Uterus (tissue), 4 donors: Measurements from ENCODE around the gene PAM. TPM values are rescaled to one million over a fixed set of nuclear protein-coding genes. Genes with fewer than 3 reads are reported as not detected.

Experiments
- DNase-seq, 2 donors: peaks; one replicate each; pipeline ENCODE4 v3.0.0-alpha.2; 2019 to 2020
- H3K27ac ChIP-seq, 2 donors: fragments of 200-600 bp; sonication (generic); 1 replicate in 1 of 2; 2 replicates in 1 of 2; pipeline ENCODE4 v1.5.1; 2016 to 2018
- H3K27me3 ChIP-seq, 2 donors: fragments of 200-600 bp; sonication (generic); one replicate each; pipeline ENCODE4 v1.5.1; 2018 to 2019; ENCODE audit warnings: control low read depth in 1 of 2
- H3K36me3 ChIP-seq, 2 donors: fragments of 200-600 bp; sonication (generic); one replicate each; pipeline ENCODE4 v1.5.1; 2019; ENCODE audit warnings: control low read depth in 1 of 2
- H3K4me1 ChIP-seq, 2 donors: fragments of 200-600 bp; sonication (generic); one replicate each; pipeline ENCODE4 v1.5.1; 2018 to 2019; ENCODE audit warnings: control low read depth in 1 of 2
- H3K4me3 ChIP-seq, 2 donors: fragments of 200-600 bp; sonication (generic); 1 replicate in 1 of 2; 2 replicates in 1 of 2; pipeline ENCODE4 v1.5.1; 2018 to 2019; ENCODE audit warnings: mild to moderate bottlenecking in 1 of 2
- H3K9me3 ChIP-seq, 2 donors: fragments of 200-600 bp; sonication (generic); one replicate each; pipeline ENCODE4 v1.5.1; 2019; ENCODE audit warnings: control low read depth in 1 of 2
- CTCF ChIP-seq, 4 experiments: fragments of 200-600 bp in 2 of 4; fragments of 450-650 bp in 2 of 4; sonication (generic) in 2 of 4; IDR thresholded peaks; one replicate each; pipeline ENCODE4 v1.5.1; 2016 to 2019; ENCODE audit warnings: antibody characterized with exemption in 4 of 4, mild to moderate bottlenecking in 2 of 4, moderate library complexity in 1 of 4
- POLR2A ChIP-seq, 2 donors: fragments of 450-650 bp; IDR thresholded peaks; one replicate each; pipeline ENCODE4 v1.6.1; 2016; ENCODE audit warnings: antibody characterized with exemption in 2 of 2, mild to moderate bottlenecking in 1 of 2, moderate library complexity in 1 of 2
- intact Hi-C: fragments of 100-400 bp; cut with DNase I; formaldehyde crosslinking; loops from one replicate; pipeline ENCODE4 v1.15.1; 2023; ENCODE audit warnings: low total_unique reads
- total RNA-seq, 4 donors: library from RNA; depleted of rRNA in 3 of 4; stranded (reverse); fragments of >200 nt in 3 of 4; gene quantifications; one replicate each; pipeline versions ENCODE4 v1.1.0 to v1.2.4, GENCODE V29; 2014 to 2023
- donor health status: DM: yes; HTN: yes; CAD: no.

PAM gene
- total RNA-seq, 4 donors from 2014 or later = 101 to 502 (median 168) TPM

DNA sequence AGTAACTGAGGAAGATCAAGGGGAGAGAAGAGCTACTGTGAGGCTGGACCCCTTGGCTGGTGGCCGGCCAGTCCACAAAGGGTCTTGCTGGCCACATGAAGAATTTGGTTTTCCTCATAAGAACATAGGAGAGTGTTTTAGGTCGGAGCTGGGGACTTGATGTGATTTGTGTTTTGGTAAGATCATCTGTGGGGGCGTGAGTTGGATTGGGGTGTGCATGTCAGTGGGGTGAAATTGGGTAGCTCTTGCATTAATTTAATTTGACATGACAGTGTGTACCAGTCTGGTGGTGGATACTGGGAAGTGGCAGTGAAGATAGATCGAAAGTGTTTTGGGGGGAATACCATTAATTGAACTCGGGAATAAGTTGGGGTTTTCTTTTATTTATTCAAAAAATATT lies 8.6 kb downstream of the PAM start:
- no peaks in the 10 kb centered on the region for H3K36me3 ChIP-seq
- no peak for DNase-seq
- no peak overlapping the region for H3K27ac ChIP-seq
- intact Hi-C loops = no loop called here
- no peaks in the 10 kb centered on the region for H3K27me3 ChIP-seq
- no peaks in the 10 kb centered on the region for H3K4me1 ChIP-seq
- TF ChIP-seq POLR2A (IDR thresholded peaks at IDR 0.05) (no peak), CTCF (IDR thresholded peaks at IDR 0.05) (no peak)
- no peaks in the 10 kb centered on the region for H3K9me3 ChIP-seq
- H3K4me3 ChIP-seq = no peak overlapping the region

DNA sequence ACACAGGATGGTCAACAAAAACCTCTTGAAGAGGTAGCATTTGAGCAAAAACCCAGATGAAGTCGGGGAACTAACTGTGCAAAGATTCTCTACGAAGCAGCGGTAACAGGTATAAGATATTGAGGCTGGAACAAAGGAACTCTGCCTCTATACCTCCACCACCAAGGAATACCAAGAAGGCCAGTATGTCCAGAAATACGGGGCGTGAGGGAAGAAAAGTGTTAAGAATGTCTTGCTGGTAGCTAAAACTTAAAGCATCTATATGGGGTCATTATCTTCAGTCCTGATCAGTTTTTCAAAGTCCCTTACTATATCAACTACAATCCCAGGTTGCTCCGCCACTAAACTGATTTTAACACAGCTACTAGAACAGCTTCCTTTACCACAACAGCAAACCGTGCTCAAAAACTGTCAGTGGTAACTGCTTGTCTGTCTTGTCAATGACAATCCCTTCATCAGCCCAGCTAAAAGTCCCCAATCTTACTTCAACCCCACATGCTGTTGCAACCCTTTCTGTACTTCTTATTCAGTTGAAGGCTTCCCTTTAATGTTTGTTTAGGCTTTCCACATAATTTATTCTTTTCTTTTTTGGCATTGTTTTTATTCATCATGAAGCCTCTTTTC lies 9.4 kb downstream of the PAM start:
- Histone ChIP-seq H3K27me3 (no peaks in the 10 kb centered on the region), H3K4me3 (no peak overlapping the region), H3K4me1 (no peaks in the 10 kb centered on the region), H3K36me3 (no peaks in the 10 kb centered on the region), H3K27ac (no peak overlapping the region), H3K9me3 (no peaks in the 10 kb centered on the region)
- DNase-seq = no peak
- intact Hi-C loops = no loop called here
- TF ChIP-seq POLR2A (IDR thresholded peaks at IDR 0.05) (no peak), CTCF (IDR thresholded peaks at IDR 0.05) (no peak)

DNA sequence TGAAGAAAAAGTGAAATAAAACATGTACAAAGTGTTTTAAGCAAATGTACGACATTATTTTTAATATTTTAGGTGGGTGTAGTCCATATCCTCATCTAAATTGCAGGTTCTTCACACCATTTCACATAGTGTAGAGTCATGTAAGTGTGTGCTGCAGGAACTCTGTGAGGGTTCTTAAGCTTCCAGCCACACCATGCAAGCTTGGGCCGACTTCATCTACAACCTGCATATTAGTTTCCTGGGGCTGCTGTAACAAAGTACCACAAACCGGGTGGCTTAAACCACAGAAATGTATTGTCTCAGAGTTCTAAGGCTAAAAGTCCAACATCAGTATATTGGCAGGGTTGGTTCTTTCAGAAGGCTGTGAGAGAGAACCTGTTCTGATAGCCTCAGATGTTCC lies 10.2 kb downstream of the PAM start:
- Histone ChIP-seq H3K9me3 (no peaks in the 10 kb centered on the region), H3K27ac (no peak overlapping the region), H3K4me3 (no peak overlapping the region), H3K27me3 (no peaks in the 10 kb centered on the region), H3K4me1 (no peaks in the 10 kb centered on the region), H3K36me3 (no peaks in the 10 kb centered on the region)
- intact Hi-C loops = no loop called here
- no peak for TF ChIP-seq POLR2A (IDR thresholded peaks at IDR 0.05)
- no peak for TF ChIP-seq CTCF (IDR thresholded peaks at IDR 0.05)
- no peak for DNase-seq

GRCh38 chr5:102766295-102767090 lies 11.4 kb downstream of the PAM start:
- intact Hi-C loops = no loop called here
- Histone ChIP-seq H3K9me3 (no peaks in the 10 kb centered on the region), H3K36me3 (no peaks in the 10 kb centered on the region), H3K27ac (no peak overlapping the region), H3K27me3 (no peaks in the 10 kb centered on the region), H3K4me3 (no peak overlapping the region), H3K4me1 (no peaks in the 10 kb centered on the region)
- DNase-seq = no peak
- TF ChIP-seq POLR2A (IDR thresholded peaks at IDR 0.05) (no peak), CTCF (IDR thresholded peaks at IDR 0.05) (no peak)

- H3K4me3 ChIP-seq = no peak overlapping the region
- intact Hi-C loops = no loop called here
- H3K27me3 ChIP-seq = no peaks in the 10 kb centered on the region
- no peak for DNase-seq
- no peak overlapping the region for H3K27ac ChIP-seq
- H3K4me1 ChIP-seq = no peaks in the 10 kb centered on the region
- H3K9me3 ChIP-seq = no peaks in the 10 kb centered on the region
- TF ChIP-seq CTCF (IDR thresholded peaks at IDR 0.05) (no peak), POLR2A (IDR thresholded peaks at IDR 0.05) (no peak)
- H3K36me3 ChIP-seq = no peaks in the 10 kb centered on the region
Measured at GRCh38 chr5:102767862-102768261, 12.8 kb downstream of the PAM start.
